Measurements from ENCODE around the gene NCK2.

NCK2 gene

GRCh38 chr2:105732101-105732500 is 12.6 kb upstream of the NCK2 start:
- Histone ChIP-seq H3K18ac (ENCODE audit: low read length) (no peak overlapping the region), H2BK5ac (ENCODE audit: low read length) (no peak overlapping the region), H3K4me1 (ENCODE audit: control insufficient read depth in 2 of 2, insufficient read depth in 1 of 2, low read depth in 1 of 2, low read length in 2 of 2) (no peaks in the 10 kb centered on the region), H3K36me3 (replicated peaks in 1 of 2; ENCODE audit: control insufficient read depth in 2 of 2, insufficient read depth in 2 of 2, low read length in 2 of 2) (no peaks in the 10 kb centered on the region), H3K4me3 (ENCODE audit: low read length in 2 of 2) (no peak overlapping the region), H3K14ac (ENCODE audit: low read length) (no peak overlapping the region), H2BK15ac (ENCODE audit: low read length) (no peak overlapping the region), H3K9me3 (replicated peaks in 1 of 2; ENCODE audit: control insufficient read depth in 2 of 2, insufficient read depth in 1 of 2, low read depth in 1 of 2, low read length in 2 of 2) (peaks cover 7 to 8% of the 10 kb centered on the region in 2 donors), H3K4ac (ENCODE audit: low read length) (no peak overlapping the region), H3K27ac (replicated peaks; ENCODE audit: low read length) (no peak overlapping the region), H3K79me1 (ENCODE audit: low read depth, low read length) (no peaks in the 10 kb centered on the region), H3K27me3 (ENCODE audit: control insufficient read depth in 3 of 3, insufficient read depth in 3 of 3, low read depth in 1 of 3, low read length in 3 of 3) (no peaks in the 10 kb centered on the region), H2BK120ac (ENCODE audit: low read depth, low read length) (no peak overlapping the region), H4K91ac (ENCODE audit: low read depth, low read length, poor library complexity) (no peak overlapping the region), H4K8ac (ENCODE audit: low read depth, low read length) (no peak overlapping the region), H2AK5ac (ENCODE audit: low read depth, low read length) (no peak overlapping the region), H2AFZ (ENCODE audit: low read length) (peak overlapping the region; percentile 66), H3K9ac (ENCODE audit: low read depth, low read length, poor library complexity) (no peak overlapping the region), H2BK12ac (ENCODE audit: low read length) (no peak overlapping the region), H3K23ac (ENCODE audit: low read depth, low read length, poor library complexity) (no peak overlapping the region), H3K4me2 (ENCODE audit: insufficient read depth, low read length, poor library complexity, severe bottlenecking) (no peak overlapping the region)
- no peak for DNase-seq (ENCODE audit: low spot score)
- no CpG with 5 or more reads among the region's 7 CpGs for WGBS, 2 donors (ENCODE audit: extremely low coverage in 2 of 2, insufficient read length in 2 of 2, insufficient replicate concordance in 1 of 2)

- Histone ChIP-seq H3K27ac (replicated peaks; ENCODE audit: low read length) (no peak overlapping the region), H2AK5ac (ENCODE audit: low read depth, low read length) (no peak overlapping the region), H2AFZ (ENCODE audit: low read length) (no peak overlapping the region), H2BK120ac (ENCODE audit: low read depth, low read length) (no peak overlapping the region), H2BK5ac (ENCODE audit: low read length) (no peak overlapping the region), H3K27me3 (ENCODE audit: control insufficient read depth in 3 of 3, insufficient read depth in 3 of 3, low read depth in 1 of 3, low read length in 3 of 3) (no peaks in the 10 kb centered on the region), H3K9me3 (replicated peaks in 1 of 2; ENCODE audit: control insufficient read depth in 2 of 2, insufficient read depth in 1 of 2, low read depth in 1 of 2, low read length in 2 of 2) (peaks cover 6 to 7% of the 10 kb centered on the region in 2 donors), H3K4me1 (ENCODE audit: control insufficient read depth in 2 of 2, insufficient read depth in 1 of 2, low read depth in 1 of 2, low read length in 2 of 2) (no peaks in the 10 kb centered on the region), H3K9ac (ENCODE audit: low read depth, low read length, poor library complexity) (no peak overlapping the region), H4K91ac (ENCODE audit: low read depth, low read length, poor library complexity) (no peak overlapping the region), H2BK15ac (ENCODE audit: low read length) (no peak overlapping the region), H4K8ac (ENCODE audit: low read depth, low read length) (no peak overlapping the region), H3K4me2 (ENCODE audit: insufficient read depth, low read length, poor library complexity, severe bottlenecking) (no peak overlapping the region), H3K23ac (ENCODE audit: low read depth, low read length, poor library complexity) (no peak overlapping the region), H3K18ac (ENCODE audit: low read length) (no peak overlapping the region), H2BK12ac (ENCODE audit: low read length) (no peak overlapping the region), H3K4me3 (ENCODE audit: low read length in 2 of 2) (no peak overlapping the region), H3K79me1 (ENCODE audit: low read depth, low read length) (no peaks in the 10 kb centered on the region), H3K14ac (ENCODE audit: low read length) (no peak overlapping the region), H3K36me3 (replicated peaks in 1 of 2; ENCODE audit: control insufficient read depth in 2 of 2, insufficient read depth in 2 of 2, low read length in 2 of 2) (no peaks in the 10 kb centered on the region), H3K4ac (ENCODE audit: low read length) (no peak overlapping the region)
- WGBS, 2 donors (ENCODE audit: extremely low coverage in 2 of 2, insufficient read length in 2 of 2, insufficient replicate concordance in 1 of 2) = no CpG with 5 or more reads among the region's 6 CpGs
- DNase-seq (ENCODE audit: low spot score) = no peak
Observed at GRCh38 chr2:105732955-105733607, 11.6 kb upstream of the NCK2 start.

- no peak overlapping the region for H2BK12ac ChIP-seq (ENCODE audit: low read length)
- H3K4me1 ChIP-seq (ENCODE audit: control insufficient read depth in 2 of 2, insufficient read depth in 1 of 2, low read depth in 1 of 2, low read length in 2 of 2) = no peaks in the 10 kb centered on the region
- no peak overlapping the region for H3K9ac ChIP-seq (ENCODE audit: low read depth, low read length, poor library complexity)
- H3K14ac ChIP-seq (ENCODE audit: low read length) = no peak overlapping the region
- no peak overlapping the region for H3K23ac ChIP-seq (ENCODE audit: low read depth, low read length, poor library complexity)
- H3K36me3 ChIP-seq (replicated peaks in 1 of 2; ENCODE audit: control insufficient read depth in 2 of 2, insufficient read depth in 2 of 2, low read length in 2 of 2) = no peaks in the 10 kb centered on the region
- peaks cover 4 to 7% of the 10 kb centered on the region in 2 donors for H3K9me3 ChIP-seq (replicated peaks in 1 of 2; ENCODE audit: control insufficient read depth in 2 of 2, insufficient read depth in 1 of 2, low read depth in 1 of 2, low read length in 2 of 2)
- no peak overlapping the region for H3K4ac ChIP-seq (ENCODE audit: low read length)
- no peak overlapping the region for H3K4me3 ChIP-seq (ENCODE audit: low read length in 2 of 2)
- H3K27me3 ChIP-seq (ENCODE audit: control insufficient read depth in 3 of 3, insufficient read depth in 3 of 3, low read depth in 1 of 3, low read length in 3 of 3) = no peaks in the 10 kb centered on the region
- H2AFZ ChIP-seq (ENCODE audit: low read length) = no peak overlapping the region
- H4K91ac ChIP-seq (ENCODE audit: low read depth, low read length, poor library complexity) = no peak overlapping the region
- no peak overlapping the region for H2BK15ac ChIP-seq (ENCODE audit: low read length)
- no peak overlapping the region for H3K18ac ChIP-seq (ENCODE audit: low read length)
- no peak for DNase-seq (ENCODE audit: low spot score)
- WGBS, 2 donors (ENCODE audit: extremely low coverage in 2 of 2, insufficient read length in 2 of 2, insufficient replicate concordance in 1 of 2) = no CpG with 5 or more reads among the region's 5 CpGs
- H3K27ac ChIP-seq (replicated peaks; ENCODE audit: low read length) = no peak overlapping the region
- H3K79me1 ChIP-seq (ENCODE audit: low read depth, low read length) = no peaks in the 10 kb centered on the region
- H3K4me2 ChIP-seq (ENCODE audit: insufficient read depth, low read length, poor library complexity, severe bottlenecking) = no peak overlapping the region
- H4K8ac ChIP-seq (ENCODE audit: low read depth, low read length) = no peak overlapping the region
- H2AK5ac ChIP-seq (ENCODE audit: low read depth, low read length) = no peak overlapping the region
- no peak overlapping the region for H2BK120ac ChIP-seq (ENCODE audit: low read depth, low read length)
- H2BK5ac ChIP-seq (ENCODE audit: low read length) = no peak overlapping the region
Observed at GRCh38 chr2:105733875-105734274, 10.8 kb upstream of the NCK2 start.

- WGBS, 2 donors (ENCODE audit: extremely low coverage in 2 of 2, insufficient read length in 2 of 2, insufficient replicate concordance in 1 of 2) = no CpG with 5 or more reads among the region's 4 CpGs
- Histone ChIP-seq H3K4me2 (ENCODE audit: insufficient read depth, low read length, poor library complexity, severe bottlenecking) (no peak overlapping the region), H3K4me3 (ENCODE audit: low read length in 2 of 2) (no peak overlapping the region), H2BK5ac (ENCODE audit: low read length) (no peak overlapping the region), H2AK5ac (ENCODE audit: low read depth, low read length) (no peak overlapping the region), H4K91ac (ENCODE audit: low read depth, low read length, poor library complexity) (no peak overlapping the region), H3K4me1 (ENCODE audit: control insufficient read depth in 2 of 2, insufficient read depth in 1 of 2, low read depth in 1 of 2, low read length in 2 of 2) (peaks cover 1 to 2% of the 10 kb centered on the region in 2 donors), H3K18ac (ENCODE audit: low read length) (no peak overlapping the region), H3K9me3 (replicated peaks in 1 of 2; ENCODE audit: control insufficient read depth in 2 of 2, insufficient read depth in 1 of 2, low read depth in 1 of 2, low read length in 2 of 2) (peaks cover 3 to 7% of the 10 kb centered on the region in 2 donors), H3K27ac (replicated peaks; ENCODE audit: low read length) (no peak overlapping the region), H2BK15ac (ENCODE audit: low read length) (no peak overlapping the region), H3K23ac (ENCODE audit: low read depth, low read length, poor library complexity) (no peak overlapping the region), H3K27me3 (ENCODE audit: control insufficient read depth in 3 of 3, insufficient read depth in 3 of 3, low read depth in 1 of 3, low read length in 3 of 3) (no peaks in the 10 kb centered on the region), H3K79me1 (ENCODE audit: low read depth, low read length) (no peaks in the 10 kb centered on the region), H3K36me3 (replicated peaks in 1 of 2; ENCODE audit: control insufficient read depth in 2 of 2, insufficient read depth in 2 of 2, low read length in 2 of 2) (no peaks in the 10 kb centered on the region), H3K9ac (ENCODE audit: low read depth, low read length, poor library complexity) (no peak overlapping the region), H3K4ac (ENCODE audit: low read length) (no peak overlapping the region), H3K14ac (ENCODE audit: low read length) (no peak overlapping the region), H4K8ac (ENCODE audit: low read depth, low read length) (no peak overlapping the region), H2AFZ (ENCODE audit: low read length) (no peak overlapping the region), H2BK12ac (ENCODE audit: low read length) (no peak overlapping the region), H2BK120ac (ENCODE audit: low read depth, low read length) (no peak overlapping the region)
- no peak for DNase-seq (ENCODE audit: low spot score)
Observed at GRCh38 chr2:105734762-105735538, 9.8 kb upstream of the NCK2 start.
